Right cardiac atrium (tissue), 5 donors: ENCODE measurements around the gene LRRC61. TPM values are rescaled to one million over a fixed set of nuclear protein-coding genes. Genes with fewer than 3 reads are reported as not detected.
"Not testable (repeated sequence)": the region's sequence is repeated elsewhere in the genome, so short reads cannot be mapped to it uniquely, and the experiment has no call there.

ENCODE experiments used
- ATAC-seq, 2 donors: fragments of 200-7000 bp; cut with Tn5 transposase; one replicate each; pipeline versions ENCODE4 v1.8.0 to v1.9.1; 2020; ENCODE audit warnings: moderate library complexity in 2 of 2, mild to moderate bottlenecking in 1 of 2
- DNase-seq, 3 donors: peaks; one replicate each; pipeline ENCODE4 v3.0.0-alpha.2; 2020
- H3K27ac ChIP-seq: one replicate; pipeline ENCODE4 v1.5.1; 2013; ENCODE audit warnings: mild to moderate bottlenecking, low read length, control low read depth, moderate library complexity
- H3K27me3 ChIP-seq: one replicate; pipeline ENCODE4 v1.6.1; 2013; ENCODE audit not compliant: control insufficient read depth, insufficient read depth
- H3K4me1 ChIP-seq: one replicate; pipeline ENCODE4 v1.6.1; 2013; ENCODE audit warnings: low read length; ENCODE audit not compliant: control insufficient read depth, insufficient read depth
- H3K4me3 ChIP-seq: one replicate; pipeline ENCODE4 v1.5.1; 2013; ENCODE audit warnings: low read length, control low read depth
- H3K9me3 ChIP-seq: one replicate; pipeline ENCODE4 v1.6.1; 2013; ENCODE audit warnings: low read length; ENCODE audit not compliant: control insufficient read depth
- WGBS: extraction: QIAGEN DNeasy Blood & Tissue Kit; methylation state at CpG from one replicate; pipeline ENCODE4 v1.1.7; 2013; 5-methylcytosine and 5-hydroxymethylcytosine counted together
- intact Hi-C, 4 donors: fragments of 100-400 bp; cut with DNase I; formaldehyde crosslinking; loops; one replicate each; pipeline versions ENCODE4 v1.11.0 to v1.14.0; 2022 to 2023
- polyA plus RNA-seq: library from polyadenylated mRNA; stranded (reverse); fragments of 200-250 nt; gene quantifications from one replicate; pipeline ENCODE4 v1.2.3, GENCODE V29; 2013
- total RNA-seq, 4 donors: library from RNA; stranded (reverse); fragmentation: NEBNext Ultra II Directional; extraction: Animal tissue kit (Norgen Biotek cat#: 25700); gene quantifications; one replicate each; pipeline ENCODE4 v1.2.1, GENCODE V29; 2021
- donor health status: healthy with polysubstance abuse.
- donor health status: DM: no; HTN: yes; CAD: no.
- donor health status: DM: no; HTN: no; CAD: no.
- donor health status: DM: no; HTN: yes; CAD: no; lungs with severe emphysema.
- donor health status: DM: yes; HTN: yes; CAD: no.

The LRRC61 gene
- total and polyA plus RNA-seq, 5 donors: 4.4 to 8.0 (median 5.9) TPM

- H3K27ac ChIP-seq, intact Hi-C loops, H3K27me3 ChIP-seq, H3K9me3 ChIP-seq, H3K4me1 ChIP-seq, ATAC-seq, H3K4me3 ChIP-seq, DNase-seq: not testable (repeated sequence)
- WGBS: 54% methylated on average over 6 of the region's 6 CpGs
Measured at GRCh38 chr7:150385884-150386283, 62.7 kb downstream of the LRRC61 start.

Other genes with a start within 250 kb of the LRRC61 start
- gene ACTR3C, start 190 bp downstream of the LRRC61 start, total RNA-seq: 1 to 10 TPM; 4.5 to 7.4 (median 5.5) TPM
- gene ACTR3C, start 190 bp downstream of the LRRC61 start, polyA plus RNA-seq: 4.2 TPM
- 100 to 1,000 TPM; 111 to 195 (median 174) TPM for gene RARRES2, start 18.3 kb downstream of the LRRC61 start, total RNA-seq
- gene RARRES2, start 18.3 kb downstream of the LRRC61 start, polyA plus RNA-seq: 193 TPM
- 100 to 1,000 TPM in 3 of 4 donors, 10 to 100 TPM in 1; 98.2 to 116 (median 107) TPM for gene REPIN1, start 45.5 kb downstream of the LRRC61 start, total RNA-seq
- gene REPIN1, start 45.5 kb downstream of the LRRC61 start, polyA plus RNA-seq: 70.6 TPM
- gene ZNF775, start 56.0 kb downstream of the LRRC61 start, total RNA-seq: 1 to 10 TPM; 5.1 to 6.5 (median 5.8) TPM
- 4.5 TPM for gene ZNF775, start 56.0 kb downstream of the LRRC61 start, polyA plus RNA-seq
- 10 to 100 TPM; 11.4 to 21.0 (median 12.4) TPM for gene GIMAP8, start 127.3 kb downstream of the LRRC61 start, total RNA-seq
- gene GIMAP8, start 127.3 kb downstream of the LRRC61 start, polyA plus RNA-seq: 12.2 TPM
- 10 to 100 TPM; 13.7 to 25.5 (median 14.0) TPM for gene GIMAP7, start 191.5 kb downstream of the LRRC61 start, total RNA-seq
- 36.1 TPM for gene GIMAP7, start 191.5 kb downstream of the LRRC61 start, polyA plus RNA-seq
- gene GIMAP4, start 244.0 kb downstream of the LRRC61 start, total RNA-seq: 10 to 100 TPM; 20.2 to 44.8 (median 24.8) TPM
- gene GIMAP4, start 244.0 kb downstream of the LRRC61 start, polyA plus RNA-seq: 31.3 TPM